Activated naive CD4-positive, alpha-beta T cell treated with anti-CD3 and anti-CD28 coated beads, Interleukin-2, amount 50 U/mL, for 16 hours (primary cell): ENCODE measurements around the gene SCGB1D4.

Source experiments
- DNase-seq: peaks from one replicate; pipeline ENCODE4 v3.0.0-alpha.2; 2020

The SCGB1D4 gene

GRCh38 chr11:62273284-62273683 lies 25.6 kb downstream of the SCGB1D4 start:
- DNase-seq = no peak

- DNase-seq = no peak
Measured at GRCh38 chr11:62269654-62270278, 29.1 kb downstream of the SCGB1D4 start, which contains the start of gene SCGB2A2. TSS of gene SCGB2A2 (plus strand) at chr11:62270158. CDS start at chr11:62270217, 59 bp downstream.

- no peak for DNase-seq
Measured at GRCh38 chr11:62267576-62267975, 31.3 kb downstream of the SCGB1D4 start.

GRCh38 chr11:62267050-62267449 lies 31.8 kb downstream of the SCGB1D4 start:
- DNase-seq = no peak

- DNase-seq = no peak
Measured at GRCh38 chr11:62266558-62266957, 32.3 kb downstream of the SCGB1D4 start.

- DNase-seq = no peak
Measured at GRCh38 chr11:62264004-62264403, 34.9 kb downstream of the SCGB1D4 start.

GRCh38 chr11:62260261-62260953 lies 38.5 kb downstream of the SCGB1D4 start:
- no peak for DNase-seq

GRCh38 chr11:62256281-62256680 lies 42.6 kb downstream of the SCGB1D4 start:
- DNase-seq = no peak

- no peak for DNase-seq
Measured at GRCh38 chr11:62253999-62254542, 44.8 kb downstream of the SCGB1D4 start.

- no peak for DNase-seq
Measured at GRCh38 chr11:62251698-62252097, 47.2 kb downstream of the SCGB1D4 start.
